OCI-LY1 (cell line): Measurements from ENCODE around the gene SAMD8.

Experiments used
- EZH2 ChIP-seq: fragments of 200-600 bp; sonication (generic), shearing (Covaris generic); IDR thresholded peaks from 2 replicates; pipeline ENCODE4 v1.8.0; 2017; ENCODE audit warnings: borderline replicate concordance, mixed run types, mild to moderate bottlenecking, antibody characterized with exemption, low read length, moderate library complexity, mixed read lengths
- TF ChIP-seq, protein P1 (sequence below): fragments of 200-600 bp; sonication (generic), shearing (Covaris generic); IDR thresholded peaks from 2 replicates; pipeline ENCODE4 v1.5.1; 2017; ENCODE audit warnings: mild to moderate bottlenecking, antibody characterized with exemption, low read length, moderate library complexity, mixed read lengths

DNA sequence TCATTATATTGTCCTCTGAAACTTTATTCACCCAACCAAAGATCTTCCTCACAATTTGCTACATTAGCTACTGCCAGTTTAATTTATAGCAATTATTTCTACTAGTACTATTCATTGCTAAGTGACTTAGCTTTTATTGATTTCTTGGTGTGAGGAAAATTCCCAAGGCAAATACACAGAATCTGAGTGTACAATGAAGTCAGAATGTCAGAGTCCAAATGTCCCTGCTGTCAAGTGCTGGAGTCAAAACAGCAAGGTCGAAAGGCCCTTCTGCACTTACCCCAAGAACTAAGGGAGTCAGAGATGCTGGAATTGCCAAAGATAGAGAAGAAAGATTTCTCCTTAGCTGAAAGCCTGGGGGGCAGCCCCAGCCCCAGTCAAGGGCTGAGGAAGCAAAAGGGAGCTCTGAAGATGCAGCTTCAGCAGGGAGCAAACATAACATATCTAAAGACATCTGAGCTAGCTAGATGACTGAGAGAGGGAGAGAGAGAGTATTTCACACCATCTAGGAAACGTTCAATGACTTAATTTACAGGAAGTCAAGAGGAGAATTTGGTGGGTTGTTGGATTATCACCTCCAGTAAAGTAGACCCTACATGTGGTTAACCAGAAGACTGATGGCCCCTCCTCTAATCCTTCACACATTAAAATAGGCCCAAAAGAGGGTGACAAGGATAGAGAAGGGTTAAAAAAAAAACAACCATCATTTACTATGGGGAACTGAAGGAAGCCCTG is 36.6 kb upstream of the SAMD8 start:
- TF ChIP-seq EZH2 = no peak
- TF ChIP-seq, protein P1, sequence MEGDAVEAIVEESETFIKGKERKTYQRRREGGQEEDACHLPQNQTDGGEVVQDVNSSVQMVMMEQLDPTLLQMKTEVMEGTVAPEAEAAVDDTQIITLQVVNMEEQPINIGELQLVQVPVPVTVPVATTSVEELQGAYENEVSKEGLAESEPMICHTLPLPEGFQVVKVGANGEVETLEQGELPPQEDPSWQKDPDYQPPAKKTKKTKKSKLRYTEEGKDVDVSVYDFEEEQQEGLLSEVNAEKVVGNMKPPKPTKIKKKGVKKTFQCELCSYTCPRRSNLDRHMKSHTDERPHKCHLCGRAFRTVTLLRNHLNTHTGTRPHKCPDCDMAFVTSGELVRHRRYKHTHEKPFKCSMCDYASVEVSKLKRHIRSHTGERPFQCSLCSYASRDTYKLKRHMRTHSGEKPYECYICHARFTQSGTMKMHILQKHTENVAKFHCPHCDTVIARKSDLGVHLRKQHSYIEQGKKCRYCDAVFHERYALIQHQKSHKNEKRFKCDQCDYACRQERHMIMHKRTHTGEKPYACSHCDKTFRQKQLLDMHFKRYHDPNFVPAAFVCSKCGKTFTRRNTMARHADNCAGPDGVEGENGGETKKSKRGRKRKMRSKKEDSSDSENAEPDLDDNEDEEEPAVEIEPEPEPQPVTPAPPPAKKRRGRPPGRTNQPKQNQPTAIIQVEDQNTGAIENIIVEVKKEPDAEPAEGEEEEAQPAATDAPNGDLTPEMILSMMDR = no peak
